HepG2 (cell line): ENCODE measurements around the gene RDH8. TPM values are rescaled to one million over a fixed set of nuclear protein-coding genes. Genes with fewer than 3 reads are reported as not detected.

Experiments
- ATAC-seq: fragments of 200-7000 bp; cut with Tn5 transposase; 3 replicates; pipeline ENCODE4 v1.9.1; 2020; ENCODE audit warnings: mild to moderate bottlenecking, moderate library complexity
- BruUV-seq: library from RNA; stranded (reverse); fragments of 400-500 nt; replicated peaks from 2 replicates; lab custom pipeline; 2021; lab: Mats Ljungman, UMichigan
- CTCF ChIA-PET: fragments of 300-600 bp; formaldehyde crosslinking; extraction: SDS; loops from one replicate; lab custom pipeline; 2021; ENCODE audit warnings: low total read pairs, inconsistent platforms, low intra/inter-chr PET ratio; lab: Yijun Ruan, JAX
- POLR2A ChIA-PET: fragments of 350-600 bp; sonication (Branson Sonifier 250); formaldehyde crosslinking; loops from one replicate; lab custom pipeline; 2020; ENCODE audit warnings: antibody characterized with exemption, inconsistent platforms; lab: Yijun Ruan, JAX
- DNase-seq: peaks from one replicate; pipeline ENCODE4 v3.0.0-alpha.2; 2015; ENCODE audit warnings: low spot score
- FAIRE-seq: peaks from 3 replicates; lab custom pipeline; 2011; peaks lifted over from hg19 to GRCh38; lab: Jason Lieb, UNC
- H2AFZ ChIP-seq: one replicate; pipeline ENCODE4 v1.6.1; 2011; ENCODE audit warnings: low read length, inconsistent platforms
- H3K27ac ChIP-seq: fragments of 300-600 bp; 3 replicates; pipeline ENCODE4 v1.8.0; 2011; ENCODE audit warnings: mixed run types, mild to moderate bottlenecking, mixed read lengths, low read length, inconsistent platforms; ENCODE audit not compliant: insufficient read depth; ENCODE audit errors: extremely low read length
- H3K27me3 ChIP-seq, 2 experiments: fragments of 200-600 bp in 1 of 2; 2 replicates in 1 of 2; 3 replicates in 1 of 2; pipeline versions ENCODE4 v1.6.0 to v1.8.0; 2011; ENCODE audit warnings: low read length in 2 of 2, mild to moderate bottlenecking in 2 of 2, moderate library complexity in 2 of 2, inconsistent platforms in 1 of 2; ENCODE audit not compliant: insufficient read depth in 2 of 2, control insufficient read depth in 1 of 2
- H3K36me3 ChIP-seq, 2 experiments: fragments of 200-600 bp in 1 of 2; replicated peaks in 1 of 2; 2 replicates in 1 of 2; 3 replicates in 1 of 2; pipeline versions ENCODE4 v1.5.1 to v1.8.0; 2011; ENCODE audit warnings: low read length in 2 of 2, inconsistent platforms in 1 of 2; ENCODE audit not compliant: insufficient read depth in 2 of 2, control insufficient read depth in 1 of 2
- H3K4me1 ChIP-seq: 2 replicates; pipeline ENCODE4 v1.5.1; 2012; ENCODE audit warnings: low read length, inconsistent platforms; ENCODE audit not compliant: insufficient read depth
- H3K4me2 ChIP-seq: 2 replicates; pipeline ENCODE4 v1.6.0; 2011; ENCODE audit warnings: low read depth, low read length, inconsistent platforms
- H3K4me3 ChIP-seq, 3 experiments: fragments of 200-600 bp in 1 of 3; sonication (generic), shearing (Covaris generic) in 1 of 3; replicated peaks in 1 of 3; 2 replicates each; pipeline ENCODE4 v1.5.1; 2011 to 2016; ENCODE audit warnings: low read length in 3 of 3, inconsistent platforms in 2 of 3, low read depth in 2 of 3, mild to moderate bottlenecking in 2 of 3, control low read depth in 1 of 3, mixed read lengths in 1 of 3; ENCODE audit not compliant: insufficient read depth in 1 of 3
- H3K79me2 ChIP-seq: one replicate; pipeline ENCODE4 v1.6.1; 2011; ENCODE audit warnings: low read length, inconsistent platforms; ENCODE audit not compliant: insufficient read depth
- H3K9ac ChIP-seq: 2 replicates; pipeline ENCODE4 v1.6.0; 2011; ENCODE audit warnings: mild to moderate bottlenecking, low read depth, low read length, inconsistent platforms; ENCODE audit not compliant: insufficient read depth
- H3K9me3 ChIP-seq: 2 replicates; pipeline ENCODE4 v1.5.1; 2012; ENCODE audit warnings: mild to moderate bottlenecking, low read length
- H4K20me1 ChIP-seq: 2 replicates; pipeline ENCODE4 v1.6.0; 2011; ENCODE audit warnings: inconsistent platforms, mild to moderate bottlenecking, low read length, moderate library complexity; ENCODE audit not compliant: insufficient read depth
- ARID2 ChIP-seq: sonication (generic); formaldehyde crosslinking; IDR thresholded peaks from 2 replicates; pipeline ENCODE4 v1.8.1; 2022; ENCODE audit warnings: mild to moderate bottlenecking, missing genetic modification reagents, borderline replicate concordance
- ATF4 ChIP-seq, 2 experiments: fragments of 450-650 bp in 1 of 2; sonication (generic) in 1 of 2; formaldehyde crosslinking; IDR thresholded peaks; 2 replicates each; pipeline versions ENCODE4 v1.5.0 to v1.8.0; 2020 to 2022; ENCODE audit warnings: mild to moderate bottlenecking in 1 of 2, missing genetic modification reagents in 1 of 2
- ATF7 ChIP-seq, 2 experiments: fragments of 450-650 bp in 1 of 2; sonication (generic) in 1 of 2; formaldehyde crosslinking in 1 of 2; IDR thresholded peaks; 2 replicates each; pipeline versions ENCODE4 v1.4.0 to v1.6.1; 2016 to 2020; ENCODE audit warnings: antibody characterized with exemption in 1 of 2, mild to moderate bottlenecking in 1 of 2, missing genetic modification reagents in 1 of 2
- BRCA1 ChIP-seq: sonication (generic); formaldehyde crosslinking; IDR thresholded peaks from 2 replicates; pipeline ENCODE4 v1.4.0; 2020; ENCODE audit warnings: missing genetic modification reagents
- EEA1 ChIP-seq: sonication (generic); formaldehyde crosslinking; IDR thresholded peaks from 2 replicates; pipeline ENCODE4 v1.5.1; 2020; ENCODE audit warnings: mild to moderate bottlenecking, missing genetic modification reagents, borderline replicate concordance
- GFI1 ChIP-seq: sonication (generic); formaldehyde crosslinking; IDR thresholded peaks from 2 replicates; pipeline ENCODE4 v1.5.0; 2020; ENCODE audit warnings: missing genetic modification reagents, mild to moderate bottlenecking, borderline replicate concordance
- HNF4G ChIP-seq, 2 experiments: sonication (generic) in 1 of 2; formaldehyde crosslinking in 1 of 2; IDR thresholded peaks; 2 replicates each; pipeline versions ENCODE4 v1.4.0 to v1.6.1; 2011 to 2020; ENCODE audit warnings: borderline replicate concordance in 2 of 2, low read depth in 2 of 2, mild to moderate bottlenecking in 2 of 2, low read length in 1 of 2, missing genetic modification reagents in 1 of 2, moderate library complexity in 1 of 2
- NPAS2 ChIP-seq: sonication (generic); formaldehyde crosslinking; IDR thresholded peaks from 2 replicates; pipeline ENCODE4 v1.8.0; 2022; ENCODE audit warnings: mild to moderate bottlenecking, missing genetic modification reagents, borderline replicate concordance
- PRDM4 ChIP-seq: sonication (generic); formaldehyde crosslinking; IDR thresholded peaks from 2 replicates; pipeline ENCODE4 v1.9.0; 2021; ENCODE audit warnings: missing genetic modification reagents, borderline replicate concordance
- RBFOX2 ChIP-seq: fragments of 200-400 bp; formaldehyde crosslinking; IDR thresholded peaks from 2 replicates; pipeline ENCODE4 v1.6.1; 2017; ENCODE audit warnings: low read depth, mild to moderate bottlenecking, low read length
- SMC3 ChIP-seq: IDR thresholded peaks from 2 replicates; pipeline ENCODE4 v1.6.1; 2011; ENCODE audit warnings: low read length, improper control_type of control experiment
- SRSF9 ChIP-seq: fragments of 200-400 bp; formaldehyde crosslinking; IDR thresholded peaks from 2 replicates; pipeline ENCODE4 v1.6.1; 2018; ENCODE audit warnings: borderline replicate concordance, mild to moderate bottlenecking, low read depth, low read length; ENCODE audit not compliant: insufficient read depth, poor library complexity, severe bottlenecking
- ZNF205 ChIP-seq: IDR thresholded peaks from 2 replicates; pipeline ENCODE4 v1.6.1; 2018; ENCODE audit warnings: missing biosample characterization, missing genetic modification reagents
- ZNF362 ChIP-seq: sonication (generic); formaldehyde crosslinking; IDR thresholded peaks from 2 replicates; pipeline ENCODE4 v1.4.0; 2020; ENCODE audit warnings: missing genetic modification reagents, mild to moderate bottlenecking, borderline replicate concordance
- ZNF431 ChIP-seq: sonication (generic); formaldehyde crosslinking; IDR thresholded peaks from 2 replicates; pipeline ENCODE4 v1.9.0; 2022; ENCODE audit warnings: missing genetic modification reagents, low read depth, mild to moderate bottlenecking, borderline replicate concordance
- ZNF672 ChIP-seq: sonication (generic); formaldehyde crosslinking; IDR thresholded peaks from 2 replicates; pipeline ENCODE4 v1.8.1; 2022; ENCODE audit warnings: missing genetic modification reagents
- ZNF75D ChIP-seq: sonication (generic); formaldehyde crosslinking; IDR thresholded peaks from 2 replicates; pipeline ENCODE4 v1.8.1; 2023; ENCODE audit warnings: missing genetic modification reagents, mild to moderate bottlenecking, borderline replicate concordance
- ZNF792 ChIP-seq: IDR thresholded peaks from 2 replicates; pipeline ENCODE4 v1.6.1; 2016
- ZNF83 ChIP-seq: sonication (generic); formaldehyde crosslinking; IDR thresholded peaks from 2 replicates; pipeline ENCODE4 v1.4.0; 2020; ENCODE audit warnings: missing genetic modification reagents, mild to moderate bottlenecking, borderline replicate concordance
- WGBS: methylation state at CpG from one replicate; pipeline ENCODE4 v1.1.6; 2017; ENCODE audit warnings: low lambda C conversion rate; 5-methylcytosine and 5-hydroxymethylcytosine counted together
- in situ Hi-C: cut with HindIII; loops from 2 replicates; pipeline ENCODE4 v1.10.0; 2017; ENCODE audit warnings: low pct_unique_long_range_greater_than_20kb; ENCODE audit not compliant: extremely low pct_ligation_motif_present
- intact Hi-C: fragments of 100-400 bp; cut with micrococcal nuclease; formaldehyde crosslinking; loops from one replicate; pipeline ENCODE4 v1.10.0; 2022; ENCODE audit not compliant: unreplicated experiment
- polyA plus RNA-seq, 8 experiments: library from polyadenylated mRNA; depleted of rRNA in 3 of 8; stranded (reverse) in 7 of 8; unstranded in 1 of 8; fragments of >200 nt; fragmentation: Illumina TruSeq in 4 of 8; extraction: Trizol in 4 of 8; gene quantifications; 2 replicates each; pipeline versions ENCODE4 v1.2.1 to v1.2.3, GENCODE V29; 2011 to 2016; ENCODE audit warnings: low read depth in 4 of 8, missing spikeins in 1 of 8, mixed read lengths in 1 of 8; ENCODE audit not compliant: insufficient read depth in 1 of 8
- total RNA-seq, 5 experiments: library from RNA; depleted of rRNA; stranded (reverse); fragments of >200 nt; fragmentation: Illumina TruSeq; extraction: Trizol; gene quantifications; 2 replicates each; pipeline ENCODE4 v1.2.3, GENCODE V29; 2016; ENCODE audit warnings: low read depth in 1 of 5

The RDH8 gene
- total and polyA plus RNA-seq, 2 of the 13 experiments (the other 11 are each of a cell fraction or from before 2014, with no cell fraction given) = not detected

GRCh38 chr19:10004617-10005016, 8.7 kb upstream of the RDH8 start:
- no peak for DNase-seq
- H4K20me1 ChIP-seq = no peaks in the 10 kb centered on the region
- CTCF ChIA-PET = no interaction called here
- peaks cover 0 to 22% of the 10 kb centered on the region in 2 experiments for H3K27me3 ChIP-seq
- TF ChIP-seq GFI1 (CRISPR knock-in tag) = no peak
- no peak for TF ChIP-seq ZNF205
- no peak for TF ChIP-seq ZNF75D
- TF ChIP-seq SRSF9 = no peak
- no peak for TF ChIP-seq PRDM4
- no peak for TF ChIP-seq EEA1 (CRISPR knock-in tag)
- TF ChIP-seq ATF7 (IDR thresholded peaks at IDR 0.05) = no peak
- no peak for TF ChIP-seq ATF7 (CRISPR knock-in tag; IDR thresholded peaks at IDR 0.05)
- TF ChIP-seq ARID2 (CRISPR knock-in tag) = no peak
- TF ChIP-seq RBFOX2 = no peak
- TF ChIP-seq ZNF792 (CRISPR knock-in tag) = no peak
- no peak for TF ChIP-seq ZNF672 (CRISPR knock-in tag)
- no peak for TF ChIP-seq ZNF362 (CRISPR knock-in tag)
- TF ChIP-seq BRCA1 (CRISPR knock-in tag) = no peak
- no peak for TF ChIP-seq ZNF431 (CRISPR knock-in tag)
- TF ChIP-seq ATF4 (CRISPR knock-in tag; IDR thresholded peaks at IDR 0.05) = no peak
- TF ChIP-seq HNF4G (IDR thresholded peaks at IDR 0.05; ENCODE audit: borderline replicate concordance, low read depth, low read length) = no peak
- no peak for TF ChIP-seq HNF4G (CRISPR knock-in tag; IDR thresholded peaks at IDR 0.05; ENCODE audit: borderline replicate concordance, low read depth)
- TF ChIP-seq NPAS2 (CRISPR knock-in tag) = no peak
- no peak for TF ChIP-seq ZNF83 (CRISPR knock-in tag)
- no peak for TF ChIP-seq SMC3
- FAIRE-seq = no peak
- H3K79me2 ChIP-seq = no peaks in the 10 kb centered on the region
- in situ Hi-C loops (no loop called here), intact Hi-C loops (no loop called here)
- no peak for ATAC-seq
- no peak overlapping the region for H3K4me2 ChIP-seq
- 49% methylated on average over 9 of the region's 9 CpGs for WGBS
- no peak overlapping the region for H3K4me3 ChIP-seq
- POLR2A ChIA-PET = no interaction called here
- no peaks in the 10 kb centered on the region for H3K9me3 ChIP-seq
- H3K9ac ChIP-seq = no peak overlapping the region
- H3K36me3 ChIP-seq = no peaks in the 10 kb centered on the region
- H3K27ac ChIP-seq = no peak overlapping the region
- peaks cover 12% of the 10 kb centered on the region for H3K4me1 ChIP-seq
- no TSS peak for BruUV-seq
- no peak overlapping the region for H2AFZ ChIP-seq
